HG02981 (cell line): Measurements from ENCODE around the gene ZNF100.
A peak's percentile ranks its signal among the peaks of the same experiment; 100 is the strongest.
"Not testable (repeated sequence)": the region's sequence is repeated elsewhere in the genome, so short reads cannot be mapped to it uniquely, and the experiment has no call there.

Experiments
- ATAC-seq: cut with Tn5 transposase; IDR thresholded peaks from one replicate; pipeline ENCODE4 v1.9.1; 2021; ENCODE audit warnings: mild to moderate bottlenecking, moderate library complexity; ENCODE audit not compliant: unreplicated experiment

The ZNF100 gene

DNA sequence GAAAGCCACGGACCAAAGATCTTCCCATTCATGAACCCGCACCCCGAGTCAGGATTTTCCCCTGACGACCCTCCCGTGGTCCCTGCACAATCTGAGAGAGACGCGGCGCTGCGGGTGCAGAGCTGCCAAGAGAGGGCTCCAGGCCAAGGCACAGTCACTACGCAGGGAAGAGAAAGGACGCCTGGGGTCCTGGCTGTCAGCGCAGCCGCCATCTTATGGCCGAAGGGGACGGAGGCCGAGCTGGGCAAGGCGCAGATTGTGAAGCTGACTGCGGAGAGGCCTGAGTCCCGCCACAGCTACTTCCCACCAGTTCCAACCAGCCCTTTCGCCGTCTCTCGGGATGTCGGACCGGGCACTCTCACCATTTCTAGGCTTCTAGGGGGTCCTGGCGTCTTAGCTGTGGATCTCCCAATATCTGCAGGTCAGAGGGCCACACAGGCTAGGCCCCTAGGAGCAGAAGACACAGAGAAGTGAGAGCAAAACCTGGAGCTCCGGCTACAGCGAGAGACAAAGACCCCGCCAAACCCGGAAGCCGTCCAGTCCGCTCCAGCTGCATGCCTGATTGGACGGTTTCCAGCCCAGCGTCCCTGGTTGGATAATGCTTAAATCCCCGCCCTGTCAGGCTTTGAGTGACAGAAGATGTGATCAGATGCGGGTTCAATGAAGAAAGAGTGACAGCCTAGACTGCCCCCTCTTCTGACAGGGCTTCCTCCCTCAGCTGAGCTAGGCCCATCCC lies at the start of gene ZNF100:
TSS of gene ZNF100 (minus strand) at position 515 of the 736 bp plus-strand sequence. CDS start at position 365, 150 bp downstream.
- peak; percentile 92 for ATAC-seq

DNA sequence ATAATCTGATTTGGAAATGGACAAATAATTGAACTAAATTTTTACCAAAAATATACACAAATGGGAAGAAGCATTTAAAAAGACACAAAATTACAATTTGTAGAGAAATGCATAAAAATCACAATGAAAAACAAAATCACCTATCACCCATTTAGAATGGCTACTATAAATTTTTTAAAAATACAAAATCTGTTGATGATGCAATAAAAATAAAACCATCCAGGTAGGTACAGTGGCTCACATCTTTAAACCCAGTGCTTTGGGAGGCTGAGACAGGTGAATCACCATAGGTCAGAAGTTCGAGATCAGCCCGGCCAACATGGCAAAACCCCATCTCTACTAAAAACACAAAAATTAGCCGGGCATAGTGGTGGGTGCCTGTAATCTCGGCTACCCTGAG lies 45.1 kb upstream of the ZNF100 start:
- ATAC-seq, result no peak

DNA sequence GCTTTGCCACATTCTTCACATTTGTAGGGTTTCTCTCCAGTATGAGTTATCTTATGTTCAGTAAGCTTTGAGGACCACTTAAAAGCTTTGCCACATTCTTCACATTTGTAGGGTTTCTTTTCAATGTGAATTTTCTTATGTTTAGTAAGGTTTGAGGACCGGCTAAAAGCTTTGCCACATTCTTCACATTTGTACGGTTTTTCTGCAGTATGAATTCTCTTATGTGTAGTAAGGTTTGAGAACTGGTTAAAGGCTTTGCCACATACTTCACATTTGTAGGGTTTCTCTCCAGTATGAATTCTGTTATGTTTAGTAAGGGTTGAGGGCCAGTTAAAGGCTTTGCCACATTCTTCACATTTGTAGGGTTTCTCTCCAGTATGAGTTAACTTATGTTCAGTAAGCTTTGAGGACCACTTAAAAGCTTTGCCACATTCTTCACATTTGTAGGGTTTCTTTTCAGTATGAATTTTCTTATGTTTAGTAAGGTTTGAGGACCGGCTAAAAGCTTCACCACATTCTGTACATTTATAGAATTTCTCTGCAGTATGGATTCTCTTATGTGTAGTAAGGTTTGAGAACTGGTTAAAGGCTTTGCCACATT lies 41.1 kb upstream of the ZNF100 start:
- ATAC-seq, result not testable (repeated sequence)

DNA sequence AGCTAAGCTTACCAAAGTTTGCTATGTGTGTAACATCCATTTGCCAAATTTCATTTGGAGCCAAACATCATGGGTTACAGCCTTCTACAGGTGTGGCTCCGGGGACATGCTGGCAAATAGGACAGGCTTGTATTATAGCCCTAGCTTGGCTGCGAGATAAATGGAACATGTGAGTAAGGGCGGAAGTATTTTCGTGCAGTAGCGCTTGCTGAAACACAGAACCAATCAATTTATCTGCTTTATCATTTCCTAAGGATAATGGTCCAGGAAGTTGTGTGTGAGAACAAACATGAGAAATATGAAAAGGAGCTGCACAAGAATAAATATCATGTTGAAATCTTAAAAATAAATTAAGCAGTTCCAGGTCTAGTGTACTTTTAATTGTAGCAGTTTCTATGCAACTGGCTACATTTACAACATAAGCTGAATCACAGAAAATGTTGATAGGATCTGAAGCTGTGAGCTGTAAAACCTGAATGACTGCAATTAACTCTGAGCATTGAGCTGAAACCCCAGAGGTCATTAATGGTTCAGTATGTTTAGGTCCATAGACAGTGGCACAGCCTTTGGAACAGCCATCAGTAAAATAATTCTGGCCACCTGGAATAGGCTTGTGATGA lies 22.2 kb upstream of the ZNF100 start:
- no peak for ATAC-seq

DNA sequence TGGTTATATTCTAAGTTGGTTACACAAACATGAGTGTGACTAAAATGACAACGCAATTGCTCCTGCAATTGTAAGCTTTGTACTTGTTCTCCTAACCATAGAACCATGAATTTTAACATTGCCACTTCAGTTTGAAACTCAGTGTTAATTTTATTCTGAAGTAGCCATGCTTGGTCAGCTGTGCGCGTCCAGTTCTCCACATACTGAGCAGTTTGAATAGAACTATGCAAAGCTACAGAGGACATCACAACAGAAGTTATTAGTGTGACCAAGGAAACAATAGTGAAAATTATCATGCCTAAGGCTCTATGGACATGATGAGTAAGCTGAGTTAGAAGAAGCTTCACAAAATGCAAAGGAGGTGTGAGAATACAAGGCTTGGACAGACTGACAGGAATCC lies 19.6 kb upstream of the ZNF100 start:
- ATAC-seq, result no peak

DNA sequence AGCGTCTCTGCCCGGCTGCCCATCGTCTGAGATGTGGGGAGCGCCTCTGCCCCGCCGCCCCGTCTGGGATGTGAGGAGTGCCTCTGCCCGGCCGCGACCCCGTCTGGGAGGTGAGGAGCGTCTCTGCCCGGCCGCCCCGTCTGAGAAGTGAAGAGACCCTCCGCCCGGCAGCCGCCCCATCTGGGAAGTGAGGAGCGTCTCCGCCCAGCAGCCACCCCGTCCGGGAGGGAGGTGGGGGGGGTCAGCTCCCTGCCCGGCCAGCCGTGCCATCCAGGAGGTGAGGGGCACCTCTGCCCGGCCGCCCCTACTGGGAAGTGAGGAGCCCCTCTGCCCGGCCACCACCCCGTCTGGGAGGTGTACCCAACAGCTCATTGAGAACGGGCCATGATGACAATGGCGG lies 8.4 kb upstream of the ZNF100 start:
- ATAC-seq, result not testable (repeated sequence)

DNA sequence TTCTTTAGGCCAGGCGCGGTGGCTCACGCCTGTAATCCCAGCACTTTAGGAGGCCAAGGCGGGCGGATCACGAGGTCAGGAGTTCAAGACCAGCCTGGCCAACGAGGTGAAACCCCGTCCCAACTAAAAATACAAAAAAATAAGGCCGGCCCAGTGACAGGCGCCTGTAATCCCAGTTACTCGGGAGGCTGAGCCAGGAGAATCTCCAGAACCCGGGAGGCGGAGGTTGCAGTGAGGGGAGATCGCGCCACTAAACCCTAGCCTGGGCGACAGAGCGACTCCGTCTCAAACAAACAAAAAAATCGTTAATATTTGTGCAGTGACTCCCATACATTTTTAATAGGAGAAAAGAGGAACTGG lies 694 bp downstream of the ZNF100 start:
- peak; percentile 5 for ATAC-seq

DNA sequence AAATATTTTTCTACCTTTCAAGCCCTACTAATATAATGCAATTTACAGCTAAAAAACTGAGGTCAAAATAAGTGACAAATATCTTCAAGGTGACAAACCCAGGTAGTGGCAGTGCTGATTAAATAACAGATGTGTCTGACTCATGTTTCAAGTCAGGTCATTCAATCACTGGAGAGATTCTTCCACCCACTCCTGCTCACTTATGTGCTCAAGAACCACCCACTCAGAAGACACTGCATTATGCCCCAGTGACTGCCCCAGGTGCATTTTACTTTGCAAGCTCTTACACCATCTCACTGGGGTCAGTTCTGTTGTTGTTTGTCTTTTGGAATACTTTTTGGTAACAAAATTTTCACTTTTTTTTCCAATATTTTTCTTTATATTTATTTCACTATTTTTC lies 2.2 kb downstream of the ZNF100 start:
- ATAC-seq, result no peak

DNA sequence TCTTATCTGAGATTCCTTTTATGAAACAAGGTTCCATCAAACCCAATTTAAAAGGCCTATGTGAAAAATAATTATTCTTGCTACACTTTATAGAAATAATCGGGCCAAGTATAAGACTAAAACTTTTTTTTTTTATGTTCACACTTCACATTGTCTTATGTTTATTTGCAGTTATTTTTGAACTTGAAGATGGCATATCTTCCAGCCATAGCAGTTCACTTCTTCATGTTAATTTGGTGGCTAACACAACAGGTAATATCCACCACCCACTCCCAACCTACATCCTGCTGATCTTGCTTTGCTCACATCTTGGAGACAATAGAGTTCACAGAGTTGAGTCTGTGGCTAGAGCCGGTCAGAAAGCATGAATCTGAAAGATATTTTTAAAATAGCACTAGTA lies 5.8 kb downstream of the ZNF100 start:
- ATAC-seq, result not testable (repeated sequence)

DNA sequence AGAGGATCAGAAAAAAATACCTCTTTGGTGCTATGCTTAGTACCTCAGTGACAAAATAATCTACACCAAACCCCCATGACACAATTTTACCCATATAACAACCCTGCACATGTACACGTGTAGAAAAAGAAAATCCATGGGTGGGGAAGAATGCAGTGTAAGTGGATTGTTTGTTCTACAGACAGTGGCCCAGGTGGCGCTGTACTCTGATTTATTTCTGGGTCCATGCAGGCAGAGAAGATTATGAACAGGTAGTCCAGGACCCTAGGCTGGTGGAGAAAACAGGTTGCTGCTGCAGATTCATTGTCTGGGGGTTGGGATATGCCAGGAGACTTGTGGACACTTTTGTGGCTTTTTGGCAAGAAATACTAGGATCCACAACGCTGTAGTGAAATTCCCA lies 9.1 kb downstream of the ZNF100 start:
- ATAC-seq, result no peak

DNA sequence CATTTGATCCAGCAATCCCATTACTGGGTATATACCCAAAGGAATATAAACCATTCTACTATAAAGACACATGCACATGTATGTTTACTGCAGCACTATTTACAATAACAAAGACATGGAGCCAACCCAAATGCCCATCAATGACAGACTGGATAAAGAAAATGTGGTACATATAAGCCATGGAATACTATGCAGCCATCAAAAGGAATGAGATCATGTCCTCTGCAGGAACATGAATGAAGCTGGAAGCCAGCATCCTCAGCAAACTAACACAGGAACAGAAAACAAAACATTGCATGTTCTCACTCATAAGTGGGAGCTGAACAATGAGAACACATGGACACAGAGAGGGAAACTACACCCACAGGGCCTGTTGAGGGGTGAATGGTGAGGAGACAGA lies 11.8 kb downstream of the ZNF100 start:
- ATAC-seq, result not testable (repeated sequence)

DNA sequence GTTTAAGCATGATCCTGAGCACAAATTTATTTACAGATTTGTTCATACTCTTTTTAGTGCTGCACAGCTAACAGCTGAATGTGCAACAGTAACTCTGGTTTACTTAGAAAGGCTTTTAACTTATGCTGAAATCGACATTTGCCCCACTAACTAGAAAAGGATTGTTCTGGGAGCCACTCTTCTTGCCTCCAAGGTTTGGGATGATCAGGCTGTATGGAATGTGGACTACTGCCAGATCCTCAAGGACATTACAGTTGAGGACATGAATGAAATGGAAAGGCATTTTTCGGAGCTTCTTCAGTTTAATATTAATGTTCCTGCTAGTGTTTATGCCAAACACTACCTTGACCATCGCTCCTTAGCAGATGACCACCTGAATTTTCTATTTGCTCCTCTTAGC lies 16.0 kb downstream of the ZNF100 start:
- no peak for ATAC-seq

DNA sequence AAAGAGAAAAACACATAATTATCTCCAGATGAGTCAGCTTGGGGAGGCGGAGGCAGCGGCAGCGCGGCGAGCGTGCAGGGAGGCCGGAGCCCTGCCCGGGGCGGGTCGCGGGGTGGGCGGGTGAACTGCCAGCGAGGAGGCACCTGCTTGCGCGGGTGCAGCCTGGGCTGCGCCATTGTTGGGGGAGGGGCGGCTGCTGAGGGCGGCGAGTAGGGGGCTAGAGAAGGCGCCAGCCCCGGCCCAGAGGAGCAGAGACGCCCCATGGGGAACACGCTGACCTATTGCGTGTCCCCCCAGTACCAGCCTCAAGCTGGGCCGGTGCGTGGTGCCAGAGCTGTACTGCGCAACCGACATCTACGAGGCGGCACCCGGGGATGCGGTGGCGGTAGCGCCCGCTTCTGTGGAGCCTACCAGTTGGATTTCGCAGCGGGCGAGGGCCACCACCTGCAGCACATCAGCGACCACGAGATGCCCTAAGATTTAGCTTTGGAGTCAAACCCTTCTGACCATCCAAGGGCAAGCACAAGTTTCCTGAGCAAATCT lies 16.7 kb downstream of the ZNF100 start:
- no peak for ATAC-seq

DNA sequence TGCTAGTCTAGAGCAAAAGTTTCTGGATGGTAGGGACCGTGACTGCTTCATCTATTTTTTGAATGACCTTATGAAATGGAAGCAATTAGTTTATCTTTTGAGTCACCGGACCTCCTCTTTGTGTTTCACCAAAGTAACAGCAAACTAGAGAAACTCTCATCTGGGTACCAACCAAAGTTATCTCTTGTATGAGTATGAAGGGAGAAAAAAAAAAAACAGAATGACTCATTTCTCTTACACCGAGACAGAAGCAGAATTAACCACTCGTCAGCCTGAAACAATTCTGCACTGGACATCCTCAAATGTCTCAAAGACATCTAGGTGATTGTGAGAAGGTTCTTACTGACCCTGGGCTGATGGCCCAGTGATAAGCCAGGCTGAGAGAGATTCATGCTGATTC lies 18.3 kb downstream of the ZNF100 start:
- no peak for ATAC-seq

DNA sequence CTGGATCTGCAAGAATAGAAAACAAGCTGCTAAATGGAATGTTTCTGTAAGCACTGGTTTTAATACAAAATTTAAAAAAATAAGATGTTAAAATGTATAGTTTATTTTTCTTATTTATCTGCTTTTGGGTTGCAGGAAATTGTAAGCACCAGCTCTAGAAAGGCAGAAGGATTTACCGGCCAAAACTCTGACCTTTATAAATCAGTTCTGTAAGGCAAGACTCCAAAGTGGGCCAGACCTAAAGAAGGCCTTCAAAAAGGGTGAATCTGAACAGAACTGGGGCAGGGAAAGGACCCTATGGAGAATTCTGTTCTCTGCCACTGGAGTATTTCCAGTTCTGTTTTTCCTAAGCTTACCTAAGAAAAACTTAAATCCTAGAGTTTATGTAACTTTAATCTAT lies 19.3 kb downstream of the ZNF100 start:
- ATAC-seq, result no peak

DNA sequence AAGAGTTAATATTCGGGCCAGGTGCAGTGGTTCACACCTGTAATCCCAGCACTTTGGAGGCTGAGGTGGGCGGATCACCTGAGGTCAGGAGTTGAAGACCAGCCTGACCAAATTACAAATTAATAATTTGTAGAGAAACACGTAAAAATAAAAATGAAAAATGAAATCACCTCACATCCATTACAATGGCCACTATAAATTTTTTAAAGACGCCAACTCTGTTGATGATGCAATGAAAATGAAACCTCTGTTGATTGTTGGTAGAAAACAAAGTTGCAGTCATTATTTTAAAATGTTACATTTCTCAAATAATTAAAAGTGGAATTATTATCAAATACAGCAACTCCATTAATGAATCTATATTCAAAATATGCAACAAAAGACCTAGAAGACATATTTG lies 26.8 kb downstream of the ZNF100 start:
- no peak for ATAC-seq

DNA sequence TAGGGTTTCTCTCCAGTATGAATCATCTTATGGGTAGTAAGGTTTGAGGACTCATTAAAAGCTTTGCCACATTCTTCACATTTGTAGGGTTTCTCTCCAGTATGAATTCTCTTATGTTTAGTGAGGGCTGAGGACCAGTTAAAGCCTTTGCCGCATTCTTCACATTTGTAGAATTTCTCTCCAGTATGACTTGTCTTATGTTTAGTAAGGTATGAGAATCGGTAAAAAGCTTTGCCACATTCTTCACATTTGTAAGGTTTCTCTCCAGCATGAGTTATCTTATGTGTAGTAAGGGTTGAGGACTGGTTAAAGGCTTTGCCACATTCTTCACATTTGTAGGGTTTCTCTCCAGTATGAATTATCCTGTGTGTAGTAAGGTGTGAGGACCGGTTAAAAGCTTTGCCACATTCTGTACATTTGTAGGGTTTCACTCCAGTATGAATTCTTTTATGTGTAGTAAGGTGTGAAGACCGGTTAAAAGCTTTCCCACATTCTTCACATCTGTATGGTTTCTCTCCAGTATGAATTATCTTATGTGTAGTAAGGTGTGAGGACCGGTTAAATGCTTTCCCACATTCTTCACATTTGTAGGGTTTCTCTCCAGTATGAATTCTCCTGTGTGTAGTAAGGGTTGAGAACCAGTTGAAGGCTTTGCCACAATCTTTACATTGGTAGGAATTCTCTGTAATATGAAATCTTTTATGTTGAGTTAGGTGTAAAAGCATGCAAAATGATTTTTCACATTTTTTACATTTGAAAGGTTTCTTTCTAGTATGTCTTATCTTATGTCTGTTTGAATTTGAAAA lies 40.2 kb downstream of the ZNF100 start:
- not testable (repeated sequence) for ATAC-seq

DNA sequence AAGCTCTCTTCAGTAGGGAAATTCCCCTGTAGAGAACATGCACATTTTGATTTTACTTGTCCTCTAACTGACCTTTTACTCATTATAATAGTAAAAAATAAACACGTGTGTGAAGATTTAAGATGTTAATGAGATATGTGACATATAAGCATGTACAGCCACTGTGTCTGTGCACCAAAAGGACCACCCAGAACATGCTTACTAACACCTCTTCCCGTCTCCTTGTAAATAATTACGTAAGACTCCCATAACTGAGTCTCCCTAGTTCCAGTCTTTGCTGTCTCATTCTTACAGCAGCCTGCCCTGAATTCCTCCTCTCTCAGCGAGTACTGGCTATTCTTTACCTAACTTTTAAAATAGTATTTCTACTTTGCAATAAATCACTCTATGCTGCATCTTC lies 53.6 kb downstream of the ZNF100 start:
- no peak for ATAC-seq

DNA sequence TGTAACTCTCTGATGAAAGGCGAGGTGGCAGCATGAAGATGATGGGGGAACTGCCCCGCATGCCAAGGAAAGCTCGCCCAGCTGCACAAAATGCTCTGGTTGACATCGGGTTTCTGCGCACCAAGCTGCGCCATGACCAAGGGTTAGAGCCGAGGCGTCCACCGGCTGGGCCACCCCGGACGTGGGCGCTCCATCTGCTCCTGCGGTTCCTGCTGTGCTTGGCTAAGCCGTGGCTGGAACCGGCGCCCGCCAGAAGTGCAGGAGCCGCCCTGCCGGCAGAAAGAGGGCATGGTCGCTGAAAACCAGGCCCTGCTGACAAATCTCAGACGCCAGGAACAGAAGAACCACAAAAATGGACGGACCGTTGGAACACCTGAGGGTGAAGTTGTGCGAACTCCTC lies 57.9 kb downstream of the ZNF100 start:
- ATAC-seq, result no peak

DNA sequence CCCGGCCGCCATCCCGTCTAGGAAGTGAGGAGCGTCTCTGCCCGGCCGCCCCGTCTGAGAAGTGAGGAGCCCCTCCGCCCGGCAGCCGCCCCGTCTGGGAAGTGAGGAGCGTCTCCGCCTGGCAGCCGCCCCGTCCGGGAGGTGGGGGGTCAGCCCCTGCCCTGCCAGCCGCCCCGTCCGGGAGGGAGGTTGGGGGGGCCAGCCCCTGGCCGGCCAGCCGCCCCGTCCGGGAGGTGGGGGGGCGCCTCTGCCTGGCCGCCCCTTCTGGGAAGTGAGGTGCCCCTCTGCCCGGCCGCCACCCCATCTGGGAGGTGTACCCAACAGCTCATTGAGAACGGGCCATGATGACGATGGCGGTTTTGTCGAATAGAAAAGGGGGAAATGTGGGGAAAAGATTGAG lies 59.5 kb downstream of the ZNF100 start:
- ATAC-seq, result not testable (repeated sequence)

DNA sequence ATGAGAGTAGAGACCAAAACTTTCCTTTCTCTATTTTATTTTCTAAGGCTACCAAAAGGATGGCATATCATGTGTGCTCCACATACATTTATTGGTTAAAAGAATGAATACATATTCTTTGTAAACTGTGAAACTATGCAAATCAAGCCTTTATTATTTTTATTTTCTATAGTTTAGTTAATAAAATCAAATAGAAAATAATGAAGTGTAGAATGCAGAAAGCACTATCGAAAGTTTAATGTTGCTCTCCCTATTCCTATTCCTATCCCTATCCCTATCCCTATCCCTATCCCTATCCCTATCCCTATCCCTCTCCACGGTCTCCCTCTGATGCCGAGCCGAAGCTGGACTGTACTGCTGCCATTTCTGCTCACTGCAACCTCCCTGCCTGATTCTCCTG lies 60.3 kb downstream of the ZNF100 start:
- ATAC-seq, result no peak
